Breast epithelium (tissue), 4 donors: Measurements from ENCODE around the gene TRNP1. TPM values are rescaled to one million over a fixed set of nuclear protein-coding genes. Genes with fewer than 3 reads are reported as not detected.

Source experiments
- DNase-seq, 2 donors: peaks; one replicate each; pipeline ENCODE4 v3.0.0-alpha.2; 2019; ENCODE audit warnings: low spot score in 2 of 2
- H3K27ac ChIP-seq, 2 donors: fragments of 200-600 bp; sonication (generic) in 1 of 2; one replicate each; pipeline ENCODE4 v1.5.1; 2016 to 2019; ENCODE audit warnings: mild to moderate bottlenecking in 1 of 2
- H3K27me3 ChIP-seq, 2 donors: fragments of 200-600 bp; sonication (generic) in 1 of 2; one replicate each; pipeline versions ENCODE4 v1.5.1 to v1.6.0; 2017 to 2019; ENCODE audit warnings: control low read depth in 1 of 2, mild to moderate bottlenecking in 1 of 2
- H3K36me3 ChIP-seq: fragments of 200-600 bp; one replicate; pipeline ENCODE4 v1.5.1; 2019
- H3K4me1 ChIP-seq, 2 donors: fragments of 200-600 bp; sonication (generic); one replicate each; pipeline ENCODE4 v1.5.1; 2016 to 2019; ENCODE audit warnings: control low read depth in 1 of 2
- H3K4me3 ChIP-seq, 3 donors: fragments of 200-600 bp; sonication (generic); 1 replicate in 2 of 3; 2 replicates in 1 of 3; pipeline ENCODE4 v1.5.1; 2016 to 2019; ENCODE audit warnings: mild to moderate bottlenecking in 3 of 3, moderate library complexity in 2 of 3
- H3K9me3 ChIP-seq, 2 donors: fragments of 200-600 bp; sonication (generic) in 1 of 2; one replicate each; pipeline ENCODE4 v1.5.1; 2016 to 2019; ENCODE audit warnings: control low read depth in 1 of 2
- CTCF ChIP-seq, 3 donors: fragments of 450-650 bp; IDR thresholded peaks; one replicate each; pipeline ENCODE4 v1.5.1; 2016 to 2017; ENCODE audit warnings: antibody characterized with exemption in 3 of 3, mild to moderate bottlenecking in 3 of 3, moderate library complexity in 3 of 3
- POLR2A ChIP-seq: fragments of 450-650 bp; IDR thresholded peaks from one replicate; pipeline ENCODE4 v1.6.1; 2016; ENCODE audit warnings: antibody characterized with exemption, mild to moderate bottlenecking, moderate library complexity
- POLR2AphosphoS5 ChIP-seq, 3 donors: sonication (generic); formaldehyde crosslinking; IDR thresholded peaks; one replicate each; pipeline ENCODE4 v1.6.1; 2017; ENCODE audit warnings: antibody characterized with exemption in 3 of 3
- intact Hi-C: fragments of 100-400 bp; cut with DNase I; formaldehyde crosslinking; loops from one replicate; pipeline ENCODE4 v1.15.1; 2023; ENCODE audit warnings: low total_unique reads
- total RNA-seq, 3 donors: library from RNA; depleted of rRNA; stranded (reverse); fragments of >200 nt; gene quantifications; one replicate each; pipeline ENCODE4 v1.1.0, GENCODE V29; 2016

Gene TRNP1
- total RNA-seq, 3 donors from 2014 or later = 1.6 to 27.8 (median 16.7) TPM

DNA sequence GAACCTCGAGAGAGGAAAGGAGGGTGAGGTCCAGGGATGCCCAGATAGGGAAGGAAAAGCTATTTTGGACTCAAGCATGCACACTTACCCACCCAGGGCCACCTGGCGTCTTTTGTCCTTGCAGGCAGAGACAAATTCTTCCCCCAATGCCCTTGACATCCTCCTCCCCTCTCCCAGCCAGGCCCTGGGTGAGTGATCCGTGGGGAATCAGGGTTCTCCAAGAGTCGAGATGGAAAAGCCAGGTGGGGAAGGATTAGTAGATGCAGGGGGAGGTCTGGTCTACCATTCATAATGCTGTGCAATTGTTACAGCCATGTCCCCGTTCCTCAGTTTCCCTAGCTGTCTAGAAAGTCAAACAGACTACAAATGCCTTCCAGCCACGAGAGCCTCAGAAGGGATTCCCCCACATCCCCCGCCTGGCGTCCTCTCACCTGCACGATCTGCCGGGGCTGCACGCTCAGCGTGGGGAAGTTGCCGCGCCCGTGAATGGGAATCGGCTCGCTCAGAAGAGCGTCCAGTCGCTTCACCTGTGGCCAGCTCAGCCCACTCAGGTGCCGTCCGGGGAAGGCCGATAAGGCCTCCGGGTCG lies 18.6 kb downstream of the TRNP1 start:
- TF ChIP-seq POLR2A (no peak), CTCF (IDR thresholded peaks at IDR 0.05) (no peak), POLR2AphosphoS5 (IDR thresholded peaks at IDR 0.05) (no peak)
- H3K27ac ChIP-seq = peak overlapping the region; percentile 92 to 94
- intact Hi-C loops = loop anchor here (2.0 kb wide), 1 partner anchor 13 kb away; no protein-coding TSS in a partner anchor

GRCh38 chr1:27015260-27015659 lies 21.8 kb downstream of the TRNP1 start:
- no peaks in the 10 kb centered on the region for H3K9me3 ChIP-seq
- intact Hi-C loops = no loop called here
- H3K27me3 ChIP-seq = no peaks in the 10 kb centered on the region
- TF ChIP-seq CTCF (IDR thresholded peaks at IDR 0.05) (no peak), POLR2A (no peak), POLR2AphosphoS5 (IDR thresholded peaks at IDR 0.05) (no peak)
- no peaks in the 10 kb centered on the region for H3K36me3 ChIP-seq
- no peak overlapping the region for H3K27ac ChIP-seq
- no peak overlapping the region for H3K4me3 ChIP-seq
- peaks cover 0 to 6% of the 10 kb centered on the region in 2 donors for H3K4me1 ChIP-seq
- DNase-seq = no peak

More for the DNA sequence above, 18.6 kb downstream of the TRNP1 start:
- H3K27me3 ChIP-seq = no peaks in the 10 kb centered on the region
- peak overlapping the region; percentile 40 to 80 (median 64) for H3K4me3 ChIP-seq
- H3K4me1 ChIP-seq = peaks cover 0 to 24% of the 10 kb centered on the region in 2 donors
- H3K9me3 ChIP-seq = no peaks in the 10 kb centered on the region
- no peaks in the 10 kb centered on the region for H3K36me3 ChIP-seq
- DNase-seq = no peak

DNA sequence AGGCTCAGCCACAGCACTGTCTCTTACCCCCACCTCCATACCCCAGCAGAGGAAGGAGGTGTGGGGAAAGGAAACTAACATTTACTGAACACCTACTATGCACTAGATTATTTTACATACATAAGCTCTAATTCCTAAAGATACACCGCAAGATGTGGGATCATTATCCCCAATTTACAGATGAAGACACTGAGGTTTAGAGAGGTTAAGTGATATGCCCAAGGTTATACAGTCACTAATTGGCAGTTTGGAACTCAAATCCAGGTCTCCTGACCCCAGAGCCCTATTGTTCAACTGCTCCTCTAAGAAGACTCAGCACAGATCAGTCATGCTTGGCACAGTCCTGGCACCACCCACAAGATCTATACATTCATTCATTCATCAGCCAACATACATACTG lies 22.9 kb downstream of the TRNP1 start:
- intact Hi-C loops = no loop called here
- no peak for TF ChIP-seq POLR2AphosphoS5 (IDR thresholded peaks at IDR 0.05)
- no peak for TF ChIP-seq POLR2A
- TF ChIP-seq CTCF (IDR thresholded peaks at IDR 0.05) = no peak

DNA sequence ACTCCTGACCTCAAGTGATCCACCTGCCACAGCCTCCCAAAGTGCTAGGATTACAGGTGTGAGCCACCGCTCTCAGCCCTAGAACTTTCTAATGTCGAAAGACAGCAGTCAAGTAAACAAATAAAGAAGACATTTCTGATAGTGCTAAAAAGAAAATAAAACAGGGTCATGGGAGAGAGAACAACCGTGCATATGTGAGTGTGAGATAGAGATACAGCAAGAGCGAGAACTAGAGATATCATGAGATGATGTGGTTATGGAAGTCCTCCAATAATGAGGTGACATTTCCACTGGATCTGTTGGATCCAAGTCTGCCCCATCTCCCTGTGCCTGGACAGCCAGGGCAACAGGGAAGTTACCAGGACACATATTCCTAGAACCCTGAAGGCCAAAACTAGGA lies 23.7 kb downstream of the TRNP1 start:
- H3K4me3 ChIP-seq = no peak overlapping the region
- no peak overlapping the region for H3K27ac ChIP-seq
- no peaks in the 10 kb centered on the region for H3K4me1 ChIP-seq
- no peaks in the 10 kb centered on the region for H3K9me3 ChIP-seq
- DNase-seq = no peak
- H3K36me3 ChIP-seq = no peaks in the 10 kb centered on the region
- TF ChIP-seq POLR2A (no peak), POLR2AphosphoS5 (IDR thresholded peaks at IDR 0.05) (no peak), CTCF (IDR thresholded peaks at IDR 0.05) (no peak)
- intact Hi-C loops = no loop called here
- H3K27me3 ChIP-seq = no peaks in the 10 kb centered on the region

More for the DNA sequence above, 22.9 kb downstream of the TRNP1 start:
- H3K27ac ChIP-seq = no peak overlapping the region
- no peaks in the 10 kb centered on the region for H3K4me1 ChIP-seq
- H3K27me3 ChIP-seq = no peaks in the 10 kb centered on the region
- no peak overlapping the region for H3K4me3 ChIP-seq
- no peak for DNase-seq
- H3K36me3 ChIP-seq = no peaks in the 10 kb centered on the region
- no peaks in the 10 kb centered on the region for H3K9me3 ChIP-seq

DNA sequence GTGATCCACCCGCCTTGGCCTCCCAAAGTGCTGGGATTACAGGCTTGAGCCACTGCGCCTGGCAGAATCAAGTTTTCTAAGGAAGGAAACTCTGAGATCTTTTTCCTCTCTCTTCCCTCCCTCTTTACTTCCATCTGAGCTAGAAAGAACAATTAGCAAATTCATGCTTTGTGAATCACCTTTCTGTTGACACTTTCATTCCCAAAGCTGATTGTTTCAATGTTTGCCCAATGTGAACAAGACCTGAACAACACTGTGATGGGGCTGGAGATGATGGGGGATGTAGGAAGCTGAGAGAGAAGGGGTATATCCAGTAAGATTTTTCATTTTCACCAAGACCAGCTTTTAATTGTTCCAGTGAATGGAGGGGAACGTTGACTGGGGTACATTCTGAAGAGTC lies 24.8 kb downstream of the TRNP1 start:
- H3K36me3 ChIP-seq = no peaks in the 10 kb centered on the region
- intact Hi-C loops = no loop called here
- no peaks in the 10 kb centered on the region for H3K9me3 ChIP-seq
- no peaks in the 10 kb centered on the region for H3K4me1 ChIP-seq
- H3K27ac ChIP-seq = no peak overlapping the region
- DNase-seq = no peak
- no peaks in the 10 kb centered on the region for H3K27me3 ChIP-seq
- TF ChIP-seq POLR2AphosphoS5 (IDR thresholded peaks at IDR 0.05) (no peak), POLR2A (no peak), CTCF (IDR thresholded peaks at IDR 0.05) (no peak)
- no peak overlapping the region for H3K4me3 ChIP-seq
